NCI-H2227 treated with DMSO at 0.1 percent for 48 hours (cell line): ENCODE measurements around the gene POLD2.
A peak's percentile ranks its signal among the peaks of the same experiment; 100 is the strongest.

Experiments
- DNase-seq: peaks from one replicate; lab custom pipeline; 2025; lab: John Stamatoyannopoulos, UW

POLD2 gene

DNA sequence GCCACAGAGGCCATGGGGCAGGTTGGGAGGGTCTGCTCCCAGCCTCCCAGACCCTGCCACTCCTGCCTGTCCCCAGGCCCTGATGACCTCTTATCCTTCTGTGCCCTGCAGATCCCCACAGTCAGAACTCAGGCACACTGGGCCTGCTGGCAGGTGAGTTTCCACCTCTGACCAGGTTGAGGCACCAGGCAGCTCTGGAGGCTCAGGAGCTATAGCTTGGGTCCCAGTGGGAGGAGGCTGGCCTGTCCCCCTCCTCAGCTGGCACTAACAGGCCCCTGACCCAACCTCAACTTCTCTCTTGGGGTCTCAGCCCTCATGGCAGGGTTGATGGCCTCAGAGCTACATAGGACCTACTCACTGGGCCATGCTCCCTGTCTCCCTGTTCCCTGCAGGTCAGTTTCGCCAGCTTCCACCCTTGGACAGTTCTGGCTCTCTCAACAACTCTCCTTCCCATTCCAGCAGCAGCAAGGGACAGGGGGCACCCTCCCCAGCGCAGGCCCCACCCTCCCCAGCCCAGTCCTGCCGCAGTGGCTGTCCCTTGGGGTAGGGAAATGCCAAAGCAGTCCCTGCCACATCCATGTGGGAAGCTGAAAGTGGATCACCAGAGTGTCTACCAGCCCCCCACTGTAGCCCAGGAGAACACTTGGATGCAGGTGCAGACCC is 21.9 kb downstream of the POLD2 start:
- no peak for DNase-seq

- no peak for DNase-seq
Measured at GRCh38 chr7:44100458-44101302, 22.7 kb downstream of the POLD2 start.

DNA sequence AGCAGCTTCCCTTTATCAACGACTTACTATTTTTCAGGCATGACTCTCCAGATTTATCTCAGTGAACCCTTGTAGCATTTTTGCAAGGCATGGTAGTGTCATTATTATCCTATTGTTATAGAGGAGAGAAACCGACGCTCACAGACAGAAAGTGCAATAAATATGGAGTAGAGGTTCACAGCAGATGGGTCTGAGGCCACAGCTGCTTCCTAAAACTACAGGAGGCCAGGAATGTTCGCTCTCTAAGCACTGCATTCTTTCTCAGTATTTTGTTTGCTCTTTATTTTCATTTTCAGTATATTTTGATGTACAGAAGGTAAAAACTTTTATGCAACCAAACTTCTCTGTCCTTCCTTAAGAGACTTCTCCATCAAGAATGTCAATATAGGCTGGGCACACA is 23.7 kb downstream of the POLD2 start:
- peak; percentile 33 for DNase-seq

DNA sequence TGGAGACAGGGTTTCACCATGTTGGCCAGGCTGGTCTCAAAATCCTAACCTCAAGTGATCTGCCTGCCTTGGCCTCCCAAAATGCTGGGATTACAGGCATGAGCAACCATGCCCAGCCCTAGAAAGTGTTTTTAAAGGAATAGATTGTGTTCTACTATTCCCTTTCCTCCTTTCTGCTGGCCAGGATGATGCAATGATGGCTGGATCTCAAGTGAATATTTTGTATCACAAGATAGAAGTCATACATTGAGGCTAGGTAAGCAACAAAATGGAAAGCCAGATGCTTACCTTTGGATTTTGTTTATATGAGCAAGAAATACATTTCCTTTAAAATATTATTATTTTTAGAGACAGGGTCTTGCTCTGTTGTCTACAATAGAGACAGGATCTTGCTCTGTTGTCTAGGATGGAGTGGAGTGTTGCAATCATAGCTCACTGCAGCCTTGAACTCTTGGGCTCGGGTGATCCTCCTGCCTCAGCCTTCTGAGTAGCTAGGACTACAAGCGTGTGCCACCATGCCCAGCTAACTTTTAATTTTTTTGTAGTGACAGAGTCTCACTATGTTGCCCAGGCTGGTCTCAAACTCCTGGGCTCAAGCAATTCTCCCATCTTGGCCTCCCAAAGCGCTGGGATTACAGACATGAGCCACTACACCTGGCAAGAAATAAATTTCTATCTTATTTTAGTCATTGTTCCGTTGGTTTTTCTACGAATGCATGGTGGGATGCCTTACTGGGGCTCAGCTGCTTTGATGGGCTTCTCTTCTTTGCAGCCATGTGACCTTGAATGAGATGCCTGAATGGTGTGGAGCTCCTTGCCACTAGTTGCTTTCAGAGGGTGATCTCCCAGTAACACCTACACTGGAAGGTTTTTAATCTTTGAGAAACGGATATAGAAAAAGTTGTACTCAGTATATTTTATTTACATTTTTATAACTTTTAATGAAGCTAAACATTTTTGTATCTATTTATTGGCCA is 25.0 kb downstream of the POLD2 start:
- no peak for DNase-seq

DNA sequence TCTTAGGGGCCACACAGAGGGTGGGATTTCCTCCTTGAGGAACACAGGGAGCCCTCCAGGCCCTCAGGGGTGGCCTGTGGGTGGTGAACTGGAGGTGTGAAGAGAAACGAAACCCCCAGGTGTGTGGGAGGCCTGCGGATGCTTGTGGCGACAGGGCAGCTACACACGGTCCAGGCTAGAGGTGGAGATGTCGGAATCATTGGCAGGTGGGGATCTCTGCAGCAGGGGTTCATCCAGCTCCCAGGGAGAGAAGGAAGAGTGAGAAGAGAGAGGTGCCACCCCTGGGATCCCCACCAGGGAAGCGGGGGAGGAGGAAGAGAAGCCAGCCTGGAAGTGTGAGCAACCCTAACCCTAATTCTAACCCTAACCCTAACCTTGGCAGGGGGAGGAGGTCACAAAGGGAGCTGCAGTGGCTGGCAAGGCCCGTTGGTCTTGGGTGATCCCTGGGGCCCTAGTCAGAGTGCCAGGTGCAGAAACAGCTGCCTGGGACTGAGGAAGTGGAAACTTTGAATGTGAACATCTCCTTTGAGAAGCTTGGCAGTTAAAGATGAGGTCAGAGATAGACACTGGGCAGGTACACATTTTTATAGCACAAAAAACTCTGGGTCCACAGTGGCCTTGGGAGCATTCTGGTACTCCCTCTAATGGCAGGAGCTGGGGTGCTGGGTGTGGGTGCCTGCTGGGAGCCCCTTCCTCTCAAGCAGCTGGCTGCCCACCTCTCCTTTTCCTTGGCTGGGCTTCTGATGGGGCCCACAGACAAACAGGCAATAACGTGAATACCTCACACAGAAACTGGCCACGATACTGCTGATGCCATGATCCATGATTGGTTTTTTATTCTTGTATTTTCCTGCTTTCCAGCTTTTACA is 26.1 kb downstream of the POLD2 start:
- no peak for DNase-seq

- DNase-seq, result no peak
Measured at GRCh38 chr7:44096326-44096881, 26.9 kb downstream of the POLD2 start.

DNA sequence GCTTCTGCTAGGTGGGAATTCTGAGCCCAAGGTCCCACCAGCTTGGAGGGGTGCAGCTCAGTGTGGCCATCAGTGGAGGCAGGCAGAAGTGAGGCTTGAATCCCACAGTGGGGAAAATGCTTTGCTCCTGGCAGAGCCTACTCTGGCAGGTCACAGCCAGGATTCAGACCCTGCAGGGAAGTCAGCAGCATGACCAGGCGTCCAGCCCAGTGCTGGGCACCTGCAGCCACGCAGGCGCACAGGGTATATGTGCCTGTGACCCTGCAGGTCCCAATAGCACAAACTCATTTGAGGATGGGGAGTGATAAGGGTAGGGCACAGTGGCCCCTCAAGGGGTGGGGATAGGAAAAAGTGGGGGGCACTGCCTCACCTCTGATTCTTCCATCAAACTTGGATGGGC is 27.6 kb downstream of the POLD2 start:
- DNase-seq, result no peak

- no peak for DNase-seq
Measured at GRCh38 chr7:44094883-44095592, 28.3 kb downstream of the POLD2 start.

- no peak for DNase-seq
Measured at GRCh38 chr7:44094365-44094764, 29.0 kb downstream of the POLD2 start.

- DNase-seq, result no peak
Measured at GRCh38 chr7:44093102-44093641, 30.2 kb downstream of the POLD2 start.

GRCh38 chr7:44087911-44088838 is 35.2 kb downstream of the POLD2 start:
- DNase-seq, result no peak

DNA sequence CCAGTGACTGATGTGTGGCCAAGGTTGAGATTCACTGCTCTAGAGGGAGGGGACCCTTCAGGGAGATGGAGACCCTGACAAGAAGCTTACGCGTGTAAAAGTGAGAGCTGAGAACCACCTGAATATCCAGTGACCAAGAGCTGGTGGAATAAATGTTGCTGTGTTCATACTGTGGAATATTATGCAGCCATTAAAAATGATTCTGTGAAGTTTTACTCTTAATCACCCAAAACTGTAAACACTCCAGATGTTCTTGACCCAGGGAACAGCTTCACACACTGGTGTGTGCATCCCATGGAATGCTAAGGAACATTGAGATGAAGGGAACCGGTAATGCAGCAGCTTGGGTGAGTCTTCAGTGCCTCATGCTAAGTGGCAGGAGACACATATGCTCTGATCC is 36.7 kb downstream of the POLD2 start:
- no peak for DNase-seq

DNA sequence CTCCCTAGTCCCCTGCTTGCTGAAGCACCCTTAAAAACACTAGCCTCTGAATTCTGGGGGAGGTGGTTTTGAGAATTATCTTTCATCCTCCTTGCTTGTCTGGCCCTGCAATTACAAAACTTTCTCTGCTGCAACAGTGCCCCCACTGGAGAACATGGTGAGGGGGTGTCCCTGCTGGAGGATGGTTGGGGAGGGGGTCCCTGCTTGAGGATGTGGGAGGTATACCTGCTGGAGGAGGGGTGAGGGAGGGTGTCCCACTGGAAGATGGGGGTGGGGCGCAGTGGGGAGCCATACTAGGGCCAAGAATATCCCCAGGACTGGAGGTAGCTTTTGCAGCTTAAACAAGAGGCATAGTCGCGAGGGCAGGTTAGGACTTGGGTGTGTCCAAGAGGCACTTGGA is 37.8 kb downstream of the POLD2 start:
- DNase-seq, result no peak

- no peak for DNase-seq
Measured at GRCh38 chr7:44084701-44085100, 38.6 kb downstream of the POLD2 start.

DNA sequence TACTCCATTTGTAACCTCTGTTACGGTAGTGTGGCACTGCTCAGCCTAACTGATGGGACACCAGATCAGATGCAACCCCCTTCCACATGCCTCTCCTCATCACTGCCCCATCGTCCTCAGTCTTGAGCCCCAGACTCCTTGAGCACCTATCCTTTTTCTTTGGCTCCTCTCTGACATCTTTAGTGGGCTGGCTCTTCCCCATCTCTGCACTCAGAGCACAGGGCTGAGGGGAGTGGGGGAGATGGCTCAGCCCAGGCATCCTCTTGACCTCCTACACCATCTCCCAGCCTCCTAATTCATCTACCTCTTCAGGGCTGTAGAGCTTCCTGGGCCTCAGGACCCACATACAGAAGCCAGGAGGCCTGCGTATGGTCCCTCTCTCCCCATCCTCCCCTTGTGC is 39.6 kb downstream of the POLD2 start:
- DNase-seq, result no peak

GRCh38 chr7:44082541-44083207 is 40.7 kb downstream of the POLD2 start:
- DNase-seq, result peak; percentile 94

GRCh38 chr7:44081266-44081748 is 42.0 kb downstream of the POLD2 start:
- DNase-seq, result no peak

DNA sequence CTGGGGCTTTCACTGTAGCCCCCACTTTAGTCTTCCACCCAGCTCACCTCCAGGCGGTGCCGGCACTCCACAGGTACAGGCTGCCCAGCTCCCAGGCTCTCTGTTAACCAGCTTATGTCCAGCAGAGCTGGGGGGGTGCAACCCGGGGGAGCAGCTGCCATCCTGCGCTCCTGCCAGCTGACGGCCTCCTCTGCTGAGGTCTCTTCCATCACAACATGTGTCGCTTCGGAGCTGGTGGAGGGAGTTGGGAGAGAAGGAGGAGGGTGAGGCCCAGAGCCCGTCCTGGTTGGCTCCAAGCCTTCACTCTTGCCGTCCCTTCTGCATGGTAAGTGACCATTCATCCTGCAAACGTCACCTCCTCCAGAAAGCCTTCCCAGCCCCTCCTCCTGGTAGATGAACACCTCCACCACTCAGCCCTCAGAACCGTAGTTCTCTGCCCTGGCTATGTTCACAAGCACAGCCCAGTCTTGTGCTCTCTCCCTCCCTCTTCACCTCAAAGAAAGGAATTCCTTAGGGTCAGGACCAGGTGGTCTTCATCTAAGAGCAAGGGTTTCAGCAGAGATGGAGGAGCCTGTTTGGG is 42.6 kb downstream of the POLD2 start:
- no peak for DNase-seq
